Stimulated activated CD4-positive, alpha-beta T cell treated with anti-CD3 and anti-CD28 coated beads, Interleukin-2, amount 100 ng/mL, for 48 hours (primary cell): ENCODE data around the gene FAM53B.
A peak's percentile ranks its signal among the peaks of the same experiment; 100 is the strongest.

ENCODE experiments used
- DNase-seq, 2 donors: peaks; one replicate each; pipeline ENCODE4 v3.0.0-alpha.2; 2020

Gene FAM53B

DNA sequence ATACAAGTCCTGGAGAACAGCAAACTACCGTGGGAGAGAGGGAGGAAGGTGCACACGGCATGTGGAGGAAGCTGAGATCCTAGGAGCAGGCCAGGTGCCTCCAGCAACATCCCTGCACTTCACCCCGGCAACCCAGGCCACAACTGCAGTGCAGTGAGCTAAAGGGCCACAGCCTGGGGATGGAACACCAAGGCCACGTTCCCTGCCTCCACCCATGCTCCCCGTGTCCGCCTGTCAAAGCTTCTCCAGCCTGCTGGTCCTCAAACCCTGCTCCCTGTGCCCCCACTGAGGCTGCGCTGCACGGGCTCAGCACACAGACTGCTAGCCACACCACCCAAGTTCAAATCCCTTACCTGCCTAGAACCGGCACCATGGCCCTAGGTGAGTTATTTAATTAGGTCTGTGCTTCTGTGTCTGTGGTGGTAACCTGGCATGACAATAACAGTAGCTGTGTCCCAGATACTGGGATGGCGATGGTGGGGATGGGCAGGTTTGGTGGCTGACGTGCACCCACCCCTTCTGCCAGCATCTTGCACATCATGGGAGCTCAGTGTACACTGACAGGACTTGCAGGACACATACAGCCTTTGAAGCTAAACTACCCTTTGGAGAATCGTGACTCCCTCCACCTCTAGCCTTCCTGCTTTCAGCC lies 85.5 kb downstream of the FAM53B start:
- no peak for DNase-seq

DNA sequence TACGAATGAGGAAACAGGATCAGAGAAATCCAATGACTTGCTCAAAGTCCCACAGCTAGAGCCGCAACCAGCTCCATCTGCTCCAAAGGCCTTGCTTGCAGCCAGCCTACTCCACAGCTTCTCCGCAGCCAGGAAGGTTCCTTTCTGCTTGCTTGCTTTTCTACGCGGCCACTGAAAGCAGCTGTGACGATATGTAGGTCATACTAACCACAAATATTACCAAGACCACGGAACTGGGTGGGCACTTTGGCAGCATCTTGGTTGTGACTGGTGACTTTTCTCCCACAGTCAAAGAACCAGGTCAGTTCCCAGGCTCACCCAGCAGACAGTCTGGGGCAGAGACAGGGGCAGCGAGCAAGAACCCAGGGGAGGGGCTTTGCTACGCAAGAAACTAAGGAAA lies 86.4 kb downstream of the FAM53B start:
- no peak for DNase-seq

DNA sequence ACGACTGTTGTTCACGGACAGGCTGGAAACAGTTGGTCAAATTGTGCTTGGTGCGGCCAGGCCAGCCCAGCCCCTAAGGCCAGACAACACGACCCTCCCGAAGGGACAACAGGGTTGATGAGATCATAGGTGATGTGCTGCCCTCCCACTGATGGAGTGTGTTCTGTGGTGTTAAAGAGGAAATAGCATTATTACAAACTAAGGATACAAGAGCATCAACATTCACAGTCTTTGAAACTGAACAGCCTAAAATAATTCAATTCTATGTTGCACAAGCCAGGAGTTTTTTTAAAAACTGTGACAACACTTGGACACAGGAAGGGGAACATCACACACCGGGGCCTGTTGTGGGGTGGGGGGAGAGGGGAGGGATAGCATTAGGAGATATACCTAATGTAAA lies 87.6 kb downstream of the FAM53B start:
- DNase-seq, result no peak

DNA sequence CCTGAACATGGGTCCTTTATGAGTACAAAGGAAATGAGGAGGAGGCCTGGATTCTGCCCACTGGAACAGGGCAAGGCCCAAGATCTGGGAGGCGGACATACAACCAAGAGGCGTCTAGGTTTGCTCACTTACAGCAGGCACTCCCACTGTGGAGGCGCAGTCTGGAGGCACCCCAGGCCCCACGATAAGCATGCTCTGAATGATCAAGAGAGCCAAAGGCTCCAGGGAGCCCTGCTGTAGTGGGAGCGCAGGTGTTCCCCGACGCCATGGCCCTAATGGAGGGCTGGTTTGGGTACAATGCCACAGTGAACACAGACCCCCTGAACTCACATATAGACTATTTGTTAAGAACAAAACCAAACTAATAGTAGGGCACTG lies 88.1 kb downstream of the FAM53B start:
- DNase-seq, result no peak

DNA sequence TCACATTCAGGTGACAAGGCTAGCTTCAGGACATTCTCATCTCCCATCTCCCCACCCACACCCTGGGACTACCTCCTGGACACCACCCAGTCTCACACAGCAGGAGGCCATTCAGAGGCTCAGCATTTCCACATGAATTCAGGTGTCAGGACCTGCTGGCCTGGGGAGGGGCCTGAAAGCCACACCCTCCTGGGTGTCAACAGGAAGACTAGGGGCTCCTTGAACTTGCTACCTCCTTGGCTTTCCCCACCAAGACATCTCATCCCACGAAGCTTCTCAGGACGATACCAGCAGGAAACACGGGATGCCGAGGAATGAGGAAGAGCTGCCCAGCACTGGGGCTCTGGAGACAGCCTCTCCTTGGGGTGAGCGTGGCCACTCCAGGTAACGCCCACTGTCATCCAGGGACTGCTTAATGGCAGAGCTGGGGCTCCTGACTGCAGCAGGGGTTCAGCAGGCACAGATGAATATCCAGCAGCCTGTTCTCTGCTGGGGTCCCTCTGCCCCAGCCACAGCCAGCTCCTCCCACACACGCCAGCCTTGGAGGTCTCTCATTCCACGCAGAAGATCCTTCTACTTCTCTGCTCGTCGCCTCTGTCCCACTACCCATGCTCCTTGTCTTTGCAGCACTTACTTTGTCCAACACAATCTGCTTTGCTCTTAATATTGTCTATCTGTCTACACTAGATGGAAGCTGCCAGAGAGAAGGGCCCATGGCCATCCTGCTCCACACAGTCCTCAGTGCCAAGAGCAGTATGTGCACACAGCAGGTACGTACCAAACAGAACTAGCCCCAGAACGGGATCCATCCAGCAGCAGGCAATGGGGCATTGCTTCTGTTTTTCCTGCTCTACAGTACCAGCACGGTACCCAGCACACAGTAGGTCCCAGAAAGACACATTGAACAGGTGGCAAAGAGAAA lies 88.7 kb downstream of the FAM53B start:
- DNase-seq, result no peak

DNA sequence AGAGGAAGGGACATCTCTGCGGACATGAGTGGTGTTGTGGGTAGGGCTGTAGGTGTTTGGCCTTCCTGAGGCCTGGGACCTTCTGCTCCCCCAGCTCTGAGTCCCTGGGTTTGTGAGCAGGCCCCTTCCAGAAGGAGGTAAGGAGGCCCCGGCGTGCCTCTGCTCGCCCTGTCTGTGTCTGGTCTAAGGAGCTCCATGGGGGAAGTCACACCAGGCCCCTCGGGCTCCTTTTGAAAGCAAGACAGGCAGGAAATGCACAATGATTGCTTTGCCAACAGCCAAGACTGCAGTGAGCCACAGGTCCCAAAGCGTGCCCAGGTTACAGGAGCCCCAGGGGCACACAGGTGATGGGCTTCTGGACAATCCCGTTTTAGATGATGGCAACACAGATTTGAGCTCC lies 89.5 kb downstream of the FAM53B start:
- DNase-seq, result no peak

DNA sequence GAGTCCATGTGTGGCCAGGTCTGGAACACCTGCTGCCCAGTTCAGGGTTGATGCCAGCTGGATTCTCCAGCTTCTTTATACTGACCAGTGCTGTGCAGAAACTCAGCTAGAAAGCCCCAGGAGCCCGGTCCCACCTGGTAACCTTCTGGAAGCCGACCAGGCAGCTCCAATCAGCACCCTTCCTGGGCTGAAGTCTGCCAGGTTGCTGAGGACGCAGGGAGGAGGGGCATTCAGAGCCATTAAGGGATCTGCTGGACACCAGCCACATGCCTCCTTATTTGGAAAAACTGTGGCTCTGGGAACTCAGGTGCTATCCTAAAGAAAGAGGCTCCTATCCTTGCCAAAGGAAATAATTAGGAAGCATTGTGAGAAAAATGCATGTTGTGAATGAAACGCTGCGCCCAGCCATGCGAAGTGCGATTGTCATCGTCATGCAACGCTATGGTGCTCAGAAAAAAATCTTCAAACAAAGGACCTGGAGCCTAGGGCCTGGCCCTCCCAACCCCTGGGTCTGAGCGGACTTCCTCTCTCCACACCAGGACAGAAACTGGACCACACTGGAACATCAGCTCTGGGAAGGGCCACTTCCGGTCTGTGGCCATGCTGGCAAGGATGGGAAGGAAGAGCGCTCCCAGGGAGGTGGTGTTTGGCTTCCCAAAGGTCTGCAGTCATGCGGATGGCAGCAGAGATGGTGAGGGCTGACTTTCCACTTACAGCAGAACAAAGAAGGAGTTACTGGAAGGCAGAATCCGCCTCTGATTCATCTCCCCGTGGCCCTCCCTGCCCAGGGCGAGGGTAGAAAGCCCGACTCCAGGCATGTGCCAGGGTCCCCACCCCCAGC lies 90.1 kb downstream of the FAM53B start:
- no peak for DNase-seq

DNA sequence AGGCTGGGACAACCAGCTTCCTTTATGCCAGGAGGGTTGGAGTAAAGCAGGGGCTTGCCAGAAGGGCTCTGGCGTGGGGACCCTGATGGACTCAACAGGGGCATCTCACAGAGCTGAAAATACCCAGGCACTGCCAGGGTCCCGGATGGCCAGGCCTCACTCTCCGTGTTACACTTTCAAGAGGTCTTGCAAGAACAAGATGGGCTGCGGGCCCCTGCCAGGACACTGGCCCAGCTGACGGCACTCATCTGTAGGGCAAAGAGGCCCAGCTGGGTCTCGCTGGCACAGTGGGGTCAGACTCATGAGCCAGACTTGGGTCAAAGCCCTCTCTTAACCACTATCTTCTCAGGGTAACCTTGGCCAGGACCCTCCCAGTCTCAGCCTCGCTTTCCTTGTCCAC lies 90.9 kb downstream of the FAM53B start:
- no peak for DNase-seq

DNA sequence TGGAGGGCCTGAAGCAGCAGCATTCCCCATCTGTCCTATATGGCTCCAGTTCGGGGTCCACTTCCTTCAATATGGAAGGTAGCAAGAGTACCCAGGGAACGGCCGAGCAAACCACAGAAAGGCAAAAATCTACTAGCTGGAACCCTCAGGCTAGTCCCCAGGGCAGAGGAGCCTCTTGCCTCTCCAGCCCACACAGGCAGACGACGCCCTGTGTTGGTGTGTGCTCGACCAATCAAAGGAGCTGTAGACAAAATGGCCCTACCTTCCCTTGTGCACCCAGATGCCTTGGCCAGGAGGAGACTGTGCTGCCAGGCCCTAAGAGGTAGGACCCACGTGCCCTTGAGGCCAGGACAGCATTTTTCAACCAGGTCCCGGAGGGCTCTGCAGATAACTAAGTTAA lies 91.5 kb downstream of the FAM53B start:
- DNase-seq, result no peak

DNA sequence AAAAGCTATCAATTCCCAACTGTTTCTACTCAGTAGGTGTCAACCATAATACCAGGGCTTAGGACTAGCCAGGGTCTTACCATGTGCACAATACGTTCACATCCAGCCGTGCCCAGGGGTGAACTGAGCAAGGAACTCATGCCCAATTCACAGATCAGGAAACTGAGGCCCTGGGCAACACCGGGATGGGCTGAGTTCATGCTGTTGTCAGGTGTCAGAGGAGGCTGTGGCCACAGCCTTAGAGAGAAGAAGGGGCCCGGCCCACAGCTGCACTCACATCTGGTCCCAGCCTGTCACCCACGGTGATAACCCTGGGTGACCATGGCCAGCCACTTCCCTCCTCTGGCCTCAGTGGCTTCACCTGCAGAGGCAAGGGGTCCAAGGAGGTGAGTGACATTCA lies 92.0 kb downstream of the FAM53B start:
- DNase-seq, result no peak

DNA sequence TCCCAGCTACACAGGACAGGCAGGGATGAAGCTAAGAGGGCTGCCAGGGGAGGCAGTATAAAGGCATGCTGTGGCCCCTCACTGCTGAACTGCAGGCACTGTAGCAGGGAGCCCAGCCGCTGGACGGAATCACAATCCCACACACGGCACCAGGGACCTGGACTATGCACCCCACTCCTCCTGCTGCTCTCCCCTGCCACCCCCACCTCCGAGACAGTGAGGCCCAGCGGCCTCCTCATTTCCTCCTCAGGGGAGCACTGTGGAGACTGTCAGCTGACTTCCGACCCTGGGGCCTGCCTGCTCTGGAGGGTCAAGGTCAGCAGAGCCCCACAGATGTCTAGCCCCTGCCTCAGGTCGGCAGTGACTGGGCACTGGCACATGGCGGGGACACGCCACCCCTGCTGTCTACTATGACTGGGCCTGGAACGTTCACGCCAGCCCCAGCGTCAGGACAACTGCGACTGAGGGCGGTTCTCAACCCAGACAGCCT lies 92.7 kb downstream of the FAM53B start:
- no peak for DNase-seq

DNA sequence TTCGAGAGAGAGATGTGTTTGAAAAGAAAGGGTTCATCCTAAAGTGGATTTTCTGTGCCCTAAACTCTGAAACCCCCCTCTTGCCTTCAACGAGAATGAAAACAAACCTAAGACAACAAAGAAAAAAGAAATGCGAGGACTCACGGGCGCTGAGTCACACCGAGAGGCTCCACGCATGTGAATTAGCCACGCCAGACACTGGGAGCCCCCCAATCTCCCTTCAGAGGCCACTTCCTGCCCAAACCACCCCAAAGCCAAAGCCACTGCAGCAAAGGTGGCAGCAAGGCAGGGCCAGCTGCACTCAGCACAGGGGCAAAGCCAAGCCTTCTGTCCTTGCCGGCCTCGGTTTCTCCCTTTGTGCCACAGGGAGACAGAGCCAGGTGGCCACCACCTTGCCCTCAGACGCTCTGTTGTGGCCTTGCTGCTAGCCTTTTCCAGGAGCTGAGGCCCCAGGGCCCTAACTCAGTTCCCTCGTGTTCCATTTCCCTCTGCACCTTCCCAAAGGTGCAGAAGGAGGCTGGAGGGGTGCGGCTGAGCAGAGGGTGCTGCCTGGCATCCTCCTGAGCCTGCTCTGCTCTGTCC lies 93.3 kb downstream of the FAM53B start:
- no peak for DNase-seq

DNA sequence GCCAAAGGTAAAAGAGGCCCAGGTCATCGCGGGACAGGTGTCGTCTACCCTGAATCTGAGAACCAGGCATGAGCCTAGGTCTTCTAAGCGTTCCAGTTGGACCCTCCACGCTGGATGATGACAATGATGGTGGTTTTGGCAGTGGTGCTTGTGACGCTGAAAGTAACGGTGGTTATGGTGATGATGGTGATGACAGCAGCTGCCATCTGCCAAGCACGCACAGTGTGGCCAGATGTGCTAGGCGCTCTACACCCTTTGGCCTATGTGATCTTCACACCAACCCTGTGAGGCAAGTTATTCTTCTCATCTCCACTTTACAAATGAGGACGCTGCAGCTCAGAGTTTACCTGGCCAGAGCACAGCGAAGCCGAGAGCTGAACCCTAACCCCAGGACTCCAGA lies 93.9 kb downstream of the FAM53B start:
- no peak for DNase-seq

DNA sequence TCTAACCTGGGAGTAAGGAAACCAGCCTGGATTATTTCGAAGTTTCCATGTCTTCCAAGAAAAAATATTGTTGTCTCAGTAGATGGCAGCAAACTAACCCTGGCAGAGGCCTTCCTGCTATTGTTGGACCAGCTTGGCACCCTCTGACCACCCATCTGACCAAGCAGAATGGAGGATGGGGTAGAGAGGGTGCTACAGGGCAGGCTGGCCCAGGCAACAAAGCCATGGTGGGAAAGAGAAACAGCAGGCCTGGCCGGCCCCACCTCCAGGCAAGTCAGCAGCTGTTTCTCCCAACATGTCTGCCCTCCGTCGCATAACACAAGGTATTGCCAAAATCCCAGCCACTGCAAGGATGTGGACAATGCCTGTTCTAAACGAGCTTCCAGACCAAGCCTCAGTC lies 95.0 kb downstream of the FAM53B start:
- no peak for DNase-seq

DNA sequence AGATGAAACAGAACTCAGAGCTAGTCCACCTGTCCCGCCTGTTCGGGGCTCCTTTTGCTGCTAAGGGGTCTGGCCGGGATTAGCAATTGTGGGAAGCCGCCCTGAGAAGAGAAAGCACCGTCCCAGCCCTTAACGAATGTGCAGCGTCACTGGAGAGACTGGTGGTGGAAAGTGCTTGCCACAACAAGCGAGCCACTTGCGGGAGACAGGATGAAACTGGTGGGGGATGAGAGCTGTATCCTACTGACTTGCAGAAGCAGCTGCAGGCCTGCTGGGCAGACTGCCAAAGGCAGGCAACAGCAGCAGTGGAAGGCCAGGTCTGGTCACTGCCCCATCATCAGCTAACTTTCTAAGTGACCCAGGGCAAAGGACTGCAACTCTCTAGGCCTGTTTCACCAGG lies 95.4 kb downstream of the FAM53B start:
- DNase-seq, result peak in 1 of 2 donors; percentile 45

DNA sequence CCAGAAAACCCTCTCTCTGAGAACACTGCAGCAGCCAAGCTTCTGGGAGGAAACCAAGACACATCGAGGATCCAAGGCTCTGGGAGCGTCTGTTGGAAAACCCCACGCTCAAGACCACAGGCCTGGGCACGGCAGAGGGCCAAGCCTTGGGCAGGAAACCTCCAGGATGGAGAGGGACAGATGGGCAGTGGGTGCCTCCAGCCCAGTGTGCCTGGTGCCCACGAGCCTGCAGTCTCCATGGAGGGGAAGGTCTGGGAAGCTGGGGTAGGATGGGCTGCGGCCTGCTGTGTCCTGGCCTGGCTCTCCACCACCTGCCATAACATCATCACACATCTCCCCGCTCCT lies 96.1 kb downstream of the FAM53B start:
- DNase-seq, result no peak

DNA sequence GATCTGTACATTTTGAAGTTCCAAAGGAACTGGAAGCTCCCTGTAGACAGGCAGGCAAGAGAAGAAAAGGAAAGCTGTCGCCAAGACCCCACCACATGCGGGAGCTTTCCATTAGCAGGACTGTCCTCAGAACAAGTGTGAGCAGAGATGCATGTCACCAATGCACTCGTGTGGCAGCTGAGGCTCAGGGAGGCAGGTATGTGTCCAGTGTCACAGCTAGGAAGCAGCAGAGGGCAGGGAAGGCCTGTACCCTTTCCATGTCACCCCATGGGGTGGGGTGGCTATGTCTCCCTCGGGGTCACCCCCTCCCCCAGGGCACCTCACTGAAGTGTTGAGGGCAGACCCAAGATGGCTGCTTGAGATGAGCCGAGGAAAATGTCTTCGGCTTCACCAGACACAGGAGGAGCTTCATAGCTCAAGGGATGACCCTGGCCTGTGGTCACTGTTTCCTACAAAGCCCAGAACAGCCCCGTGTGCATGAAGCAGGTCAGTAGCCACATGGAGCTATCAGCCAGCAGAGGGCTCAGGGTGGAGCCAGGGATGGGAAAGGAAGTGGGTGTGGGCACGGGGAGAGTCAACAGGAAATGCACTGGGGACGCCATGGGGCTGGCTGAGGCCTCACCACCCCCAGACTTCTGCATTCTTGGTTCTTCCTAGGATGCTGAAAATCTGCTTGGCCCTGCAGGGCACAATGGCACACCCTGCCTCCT lies 96.6 kb downstream of the FAM53B start:
- DNase-seq, result peak; percentile 41 to 48

DNA sequence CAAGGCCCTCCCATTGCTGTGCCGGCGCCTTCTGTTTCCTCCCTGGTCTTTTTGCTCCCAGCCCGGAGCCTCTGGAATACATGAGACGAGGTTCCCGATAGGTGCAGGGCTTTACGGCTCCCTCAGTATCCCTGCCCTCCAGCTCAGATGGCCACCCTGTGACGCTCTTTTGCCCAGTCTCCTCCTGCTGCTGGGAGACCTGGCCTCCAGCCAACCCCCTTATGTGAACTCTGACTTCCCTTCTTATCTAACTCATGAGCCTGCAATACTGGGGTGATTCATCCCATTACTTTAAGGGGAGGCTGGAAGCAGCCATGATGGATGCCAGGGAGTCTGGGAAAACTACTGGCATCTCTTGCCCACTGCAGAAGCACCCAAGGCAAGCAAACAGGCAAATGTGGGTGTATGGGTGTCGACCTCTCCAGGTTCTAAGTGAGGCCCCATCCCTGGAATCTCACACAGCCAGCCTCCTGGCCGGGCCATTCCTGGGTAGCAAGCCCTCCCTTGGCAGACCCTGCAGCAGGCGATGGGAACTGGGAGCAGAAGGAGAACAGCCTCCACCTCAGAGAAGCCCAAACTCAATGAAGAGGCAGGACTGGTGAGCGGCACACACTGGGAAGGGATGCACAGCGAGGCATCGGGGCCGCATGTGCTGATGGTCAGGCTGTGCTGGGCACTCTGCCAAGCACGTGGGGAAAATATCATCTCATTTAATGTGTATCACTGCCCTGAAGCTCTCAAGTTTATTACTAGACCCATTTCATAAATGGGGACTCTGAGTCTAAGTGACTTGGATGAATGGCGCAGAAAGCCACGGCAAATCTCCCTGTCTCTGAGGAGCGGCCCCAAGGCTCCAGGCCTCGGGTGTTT lies 97.5 kb downstream of the FAM53B start:
- no peak for DNase-seq

DNA sequence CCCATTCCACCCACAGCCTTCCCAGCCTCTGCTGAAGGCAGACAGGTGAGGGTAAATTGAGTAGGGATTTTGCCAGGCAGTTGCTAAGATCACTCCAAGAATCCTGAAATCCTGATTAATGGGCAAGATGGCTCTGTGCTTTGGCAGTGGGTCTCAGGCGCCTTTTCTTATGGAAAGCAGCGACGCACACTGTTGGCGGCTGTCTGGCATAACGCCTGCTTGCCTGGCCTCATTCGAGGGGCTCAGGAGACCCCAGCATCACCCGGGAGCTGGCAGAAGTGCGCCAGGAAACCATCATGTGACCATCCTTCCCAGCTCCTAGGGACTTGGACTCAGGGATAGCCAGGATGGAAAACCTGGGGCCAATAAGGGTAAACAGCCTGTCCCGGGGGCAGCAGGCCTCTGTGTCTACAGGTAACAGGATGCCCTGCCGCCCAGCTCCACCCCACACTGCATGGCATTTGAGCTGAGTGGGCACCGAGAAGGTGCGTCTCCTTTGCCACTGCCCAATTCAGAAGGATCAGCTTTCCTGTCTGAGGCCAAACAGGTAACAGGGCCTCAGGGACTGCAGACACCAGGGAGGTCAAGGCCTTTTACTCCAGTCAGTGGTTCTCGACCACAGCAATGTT lies 98.6 kb downstream of the FAM53B start:
- DNase-seq, result no peak

DNA sequence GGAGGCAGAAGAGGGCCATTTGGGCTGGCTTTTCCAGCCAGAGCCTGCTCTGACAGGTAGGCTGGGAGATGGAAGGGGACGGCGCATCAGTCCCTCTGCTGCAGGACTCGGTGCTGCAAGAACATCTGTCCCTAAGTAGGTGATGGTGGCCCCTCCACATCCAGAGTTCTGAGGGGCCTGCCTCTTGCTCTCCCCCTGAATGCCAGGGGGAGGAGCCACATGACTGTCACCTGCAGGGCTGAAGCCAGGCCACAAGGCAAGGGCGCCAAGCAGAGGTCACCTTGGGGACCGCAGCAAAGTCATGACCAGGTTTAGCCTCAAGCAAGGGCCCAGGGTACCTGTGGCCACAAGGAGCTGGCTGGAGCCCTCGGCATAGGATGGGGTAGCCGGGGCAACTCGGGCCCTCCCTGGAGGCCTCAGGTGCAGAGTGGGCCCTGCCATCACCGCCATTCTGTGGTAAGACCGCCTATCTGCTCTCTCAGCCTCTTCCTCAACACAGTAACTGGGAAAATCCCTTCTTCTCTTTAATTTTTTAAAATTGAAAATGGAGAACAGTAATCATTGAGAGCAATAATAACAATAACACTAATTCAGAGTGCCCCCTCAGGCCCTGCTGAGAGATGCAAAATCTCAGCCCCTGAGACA lies 99.3 kb downstream of the FAM53B start:
- DNase-seq, result no peak
